ENCODE data around the gene NAGS. TPM values are rescaled to one million over a fixed set of nuclear protein-coding genes. Genes with fewer than 3 reads are reported as not detected.

NAGS gene
- polyA plus RNA-seq, 1 of the 3 experiments (the other 2 are of a cell fraction) = 1.7 TPM

- TF ChIP-seq GABPA (IDR thresholded peaks at IDR 0.05; ENCODE audit: low read depth) (no peak), REST (IDR thresholded peaks at IDR 0.05; ENCODE audit: low read depth, low read length) (no peak), MAX (IDR thresholded peaks at IDR 0.05; ENCODE audit: low read depth) (no peak), POLR2AphosphoS5 (IDR thresholded peaks at IDR 0.05; ENCODE audit: low read depth, low read length) (no peak), NFIC (IDR thresholded peaks at IDR 0.05; ENCODE audit: borderline replicate concordance) (no peak), TEAD4 (IDR thresholded peaks at IDR 0.05; ENCODE audit: borderline replicate concordance, insufficient read depth) (no peak)
These were observed 3.5 kb upstream of the NAGS start (continued) for GRCh38 chr17:44000871-44001460.

- POLR2A ChIA-PET = no interaction called here
- Histone ChIP-seq H3F3A (replicated peaks; ENCODE audit: insufficient read depth) (peaks cover 13% of the 10 kb centered on the region), H3K9me3 (no peaks in the 10 kb centered on the region), H3K27ac (ENCODE audit: low read depth in 2 of 2, low read length in 1 of 2) (no peak overlapping the region), H3K9ac (no peak overlapping the region), H4K20me1 (ENCODE audit: insufficient read depth) (no peaks in the 10 kb centered on the region), H3K9me2 (no peaks in the 10 kb centered on the region), H3K4me2 (no peak overlapping the region), H3K36me3 (replicated peaks in 1 of 2; ENCODE audit: control insufficient read depth in 1 of 2, insufficient read depth in 2 of 2, low read length in 1 of 2) (no peaks in the 10 kb centered on the region), H3K79me2 (ENCODE audit: insufficient read depth) (no peaks in the 10 kb centered on the region), H3K4me3 (ENCODE audit: low read depth in 2 of 2, low read length in 1 of 2) (no peak overlapping the region), H2AFZ (ENCODE audit: low read depth) (no peak overlapping the region), H3K4me1 (ENCODE audit: control insufficient read depth in 1 of 2, insufficient read depth in 2 of 2, low read depth in 1 of 2, low read length in 1 of 2) (peaks cover 5 to 25% of the 10 kb centered on the region in 2 experiments; a peak in 3 of 4 replicates), H3K27me3 (ENCODE audit: insufficient read depth) (no peaks in the 10 kb centered on the region)
- CTCF ChIA-PET = interaction anchor here (0.6 to 31.1 kb wide), 4 partner anchors 58 to 155 kb away, joined by 3 to 638 read pairs (median 6); partner anchors contain the start of genes CD300LG and PPY
- DNase-seq = no peak
- WGBS (ENCODE audit: low lambda C conversion rate) = 95% methylated on average over 2 of the region's 2 CpGs
- TF ChIP-seq EZH2phosphoT487 (IDR thresholded peaks at IDR 0.05; ENCODE audit: borderline replicate concordance, low read depth) (no peak), MAX (IDR thresholded peaks at IDR 0.05; ENCODE audit: low read depth) (no peak), NFIC (IDR thresholded peaks at IDR 0.05; ENCODE audit: borderline replicate concordance) (no peak), IRF3 (IDR thresholded peaks at IDR 0.05; ENCODE audit: low read depth, low read length) (no peak), SMC3 (IDR thresholded peaks at IDR 0.05; ENCODE audit: low read depth, low read length) (no peak), NRF1 (IDR thresholded peaks at IDR 0.05; ENCODE audit: low read depth, low read length) (no peak), ELF1 (IDR thresholded peaks at IDR 0.05) (no peak), GATA2 (CRISPR knock-in tag; IDR thresholded peaks at IDR 0.05) (no peak), FOXJ3 (CRISPR knock-in tag; IDR thresholded peaks at IDR 0.05) (no peak), RAD21 (IDR thresholded peaks at IDR 0.05; ENCODE audit: low read length) (no peak), EP300 (IDR thresholded peaks at IDR 0.05; ENCODE audit: borderline replicate concordance in 1 of 2, low read depth in 1 of 2, low read length in 1 of 2) (no peak), CHD2 (IDR thresholded peaks at IDR 0.05; ENCODE audit: low read length, partially characterized antibody) (no peak), JUND (IDR thresholded peaks at IDR 0.05) (no peak), SIN3A (IDR thresholded peaks at IDR 0.05; ENCODE audit: borderline replicate concordance, low read depth, low read length) (no peak), FOSL2 (IDR thresholded peaks at IDR 0.05; ENCODE audit: borderline replicate concordance, low read depth) (no peak), REST (IDR thresholded peaks at IDR 0.05; ENCODE audit: low read depth, low read length) (no peak), PBX3 (IDR thresholded peaks at IDR 0.05) (no peak)
These were observed 2.9 kb upstream of the NAGS start for GRCh38 chr17:44001461-44001920.

Data from SK-N-SH (cell line).